HCT116 (cell line): ENCODE measurements around the gene DNAJC5.

ENCODE experiments used
- CTCF ChIP-seq, 3 experiments: fragments of 200-600 bp in 1 of 3; sonication (generic) in 1 of 3; IDR thresholded peaks in 2 of 3; conservative IDR thresholded peaks in 1 of 3; 2 replicates each; pipeline ENCODE4 v1.5.1; 2012 to 2017; ENCODE audit warnings: low read depth in 2 of 3, low read length in 2 of 3, antibody characterized with exemption in 1 of 3, borderline replicate concordance in 1 of 3, control low read depth in 1 of 3, mild to moderate bottlenecking in 1 of 3, mixed read lengths in 1 of 3, mixed run types in 1 of 3, moderate library complexity in 1 of 3; ENCODE audit not compliant: insufficient read depth in 1 of 3
- MAX ChIP-seq: IDR thresholded peaks from 2 replicates; pipeline ENCODE4 v1.6.1; 2012

- TF ChIP-seq MAX (no peak), CTCF (IDR thresholded peaks at IDR 0.05 in 2 of 3, conservative IDR thresholded peaks at IDR 0.05 in 1 of 3; ENCODE audit: borderline replicate concordance in 1 of 3, insufficient read depth in 1 of 3, low read depth in 2 of 3, low read length in 2 of 3) (no peak)
These were observed 38.8 kb upstream of the DNAJC5 start for GRCh38 chr20:63856098-63856511.
